Limb (tissue), 2 donors: Measurements from ENCODE around the gene NHLRC1.

ENCODE experiments used
- DNase-seq, 2 donors: peaks; one replicate each; pipeline ENCODE4 v3.0.0-alpha.2; 2016; ENCODE audit errors: extremely low spot score in 2 of 2

Gene NHLRC1

GRCh38 chr6:18139935-18140621, 17.6 kb upstream of the NHLRC1 start:
- DNase-seq, result no peak

GRCh38 chr6:18138906-18139305, 16.4 kb upstream of the NHLRC1 start:
- DNase-seq, result no peak

GRCh38 chr6:18136260-18136659, 13.8 kb upstream of the NHLRC1 start:
- no peak for DNase-seq

GRCh38 chr6:18135171-18135570, 12.7 kb upstream of the NHLRC1 start:
- DNase-seq, result no peak

GRCh38 chr6:18132346-18132745, 9.9 kb upstream of the NHLRC1 start:
- no peak for DNase-seq

- DNase-seq, result no peak
Measured at GRCh38 chr6:18126121-18126520, 3.6 kb upstream of the NHLRC1 start.

- no peak for DNase-seq
Measured at GRCh38 chr6:18121580-18122127, 823 bp downstream of the NHLRC1 start.

- DNase-seq, result no peak
Measured at GRCh38 chr6:18119236-18119635, 3.2 kb downstream of the NHLRC1 start.

- DNase-seq, result no peak
Measured at GRCh38 chr6:18118330-18118729, 4.1 kb downstream of the NHLRC1 start.

- DNase-seq, result no peak
Measured at GRCh38 chr6:18117136-18117535, 5.3 kb downstream of the NHLRC1 start.

GRCh38 chr6:18115356-18115755, 7.1 kb downstream of the NHLRC1 start:
- DNase-seq, result no peak

GRCh38 chr6:18110162-18110561, 12.3 kb downstream of the NHLRC1 start:
- no peak for DNase-seq

- DNase-seq, result no peak
Measured at GRCh38 chr6:18107061-18107460, 15.4 kb downstream of the NHLRC1 start.

- DNase-seq, result no peak
Measured at GRCh38 chr6:18102783-18103509, 19.5 kb downstream of the NHLRC1 start.

- no peak for DNase-seq
Measured at GRCh38 chr6:18101873-18102272, 20.6 kb downstream of the NHLRC1 start.

- no peak for DNase-seq
Measured at GRCh38 chr6:18101271-18101670, 21.2 kb downstream of the NHLRC1 start.

- DNase-seq, result no peak
Measured at GRCh38 chr6:18100296-18100695, 22.2 kb downstream of the NHLRC1 start.

GRCh38 chr6:18099511-18099910, 23.0 kb downstream of the NHLRC1 start:
- DNase-seq, result no peak

GRCh38 chr6:18096423-18096822, 26.1 kb downstream of the NHLRC1 start:
- DNase-seq, result no peak

GRCh38 chr6:18091382-18091781, 31.1 kb downstream of the NHLRC1 start:
- DNase-seq, result no peak

GRCh38 chr6:18090349-18090786, 32.1 kb downstream of the NHLRC1 start:
- no peak for DNase-seq

GRCh38 chr6:18088419-18089296, 33.8 kb downstream of the NHLRC1 start:
- no peak for DNase-seq
